Measurements from ENCODE around the gene ZNF280A. TPM values are rescaled to one million over a fixed set of nuclear protein-coding genes. Genes with fewer than 3 reads are reported as not detected.
A peak's percentile ranks its signal among the peaks of the same experiment; 100 is the strongest.

ZNF280A gene
- total and polyA plus RNA-seq, 9 of the 15 experiments (the other 6 are each of a cell fraction or from before 2014, with no cell fraction given): 19.0 to 40.8 (median 28.6) TPM

DNA sequence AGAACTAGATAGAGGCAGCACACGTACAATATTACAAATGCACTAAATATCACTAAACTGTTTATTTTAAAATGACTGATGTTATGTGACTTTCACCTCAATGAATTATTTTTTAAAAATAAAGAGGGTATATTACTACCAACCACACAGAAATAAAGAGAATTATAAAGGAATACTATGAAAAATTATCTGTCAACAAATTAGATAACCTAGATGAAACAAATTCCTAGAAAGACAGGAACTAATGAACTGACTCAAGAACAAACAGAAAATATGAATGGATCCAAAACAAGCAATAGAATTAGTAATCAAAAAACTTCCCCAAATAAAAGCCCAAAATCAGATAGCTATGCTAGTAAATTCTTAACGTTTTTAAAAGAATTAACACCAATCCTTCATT is 21.8 kb downstream of the ZNF280A start:
- no peak overlapping the region for H3K4me3 ChIP-seq
- H3K36me3 ChIP-seq (ENCODE audit: control insufficient read depth, insufficient read depth, low read length): peaks cover 61% of the 10 kb centered on the region
- H3K79me2 ChIP-seq (ENCODE audit: control insufficient read depth, insufficient read depth, low read length): peaks cover 26% of the 10 kb centered on the region
- 53% methylated on average over 2 of the region's 2 CpGs for WGBS (ENCODE audit: insufficient coverage, low coverage, missing lambda C conversion rate)
- in situ Hi-C loops (cut with MboI): no loop called here
- DNase-seq (ENCODE audit: extremely low read depth in 1 of 4, low spot score in 3 of 4) (no peak), ATAC-seq (no peak), FAIRE-seq (no peak)
- no peaks in the 10 kb centered on the region for H3K4me1 ChIP-seq (replicated peaks in 1 of 2; ENCODE audit: control insufficient read depth in 2 of 2, insufficient read depth in 2 of 2, low read length in 2 of 2)
- POLR2A ChIA-PET: interaction anchor here (0.6 to 4.3 kb wide), 11 partner anchors 9 to 93 kb away, joined by 3 to 35 read pairs (median 5); partner anchors contain the start of genes ZNF280A and ZNF280B
- CTCF ChIA-PET (ENCODE audit: low intra/inter-chr PET ratio): no interaction called here
- intact Hi-C loops (cut with micrococcal nuclease): no loop called here
- no peak overlapping the region for H3K4me2 ChIP-seq (ENCODE audit: insufficient read depth, low read length)
- no peak overlapping the region for H3K27ac ChIP-seq (ENCODE audit: extremely low read depth, low read depth, low read length)
- BruUV-seq (replicated peaks): no TSS peak
- H3K9me3 ChIP-seq (replicated peaks; ENCODE audit: control insufficient read depth, insufficient read depth, low read depth, low read length): no peaks in the 10 kb centered on the region
- no peak overlapping the region for H3K9ac ChIP-seq (ENCODE audit: insufficient read depth in 1 of 2, low read depth in 2 of 2, low read length in 2 of 2)
- H2AFZ ChIP-seq (ENCODE audit: low read depth, low read length): no peak overlapping the region
- H3K9me1 ChIP-seq (ENCODE audit: control insufficient read depth, insufficient read depth, low read length): no peaks in the 10 kb centered on the region
- no peaks in the 10 kb centered on the region for H4K20me1 ChIP-seq (replicated peaks; ENCODE audit: control insufficient read depth, insufficient read depth, low read length)
- no peaks in the 10 kb centered on the region for H3K27me3 ChIP-seq (ENCODE audit: control insufficient read depth in 2 of 2, insufficient read depth in 2 of 2, low read length in 2 of 2)
- TF ChIP-seq MCM3 (IDR thresholded peaks at IDR 0.05) (no peak), POLR2H (tag; IDR thresholded peaks at IDR 0.05; ENCODE audit: low read depth) (peak; percentile 61; the same call in 1 of the 2 replicates)
- TF ChIP-seq, protein P1, sequence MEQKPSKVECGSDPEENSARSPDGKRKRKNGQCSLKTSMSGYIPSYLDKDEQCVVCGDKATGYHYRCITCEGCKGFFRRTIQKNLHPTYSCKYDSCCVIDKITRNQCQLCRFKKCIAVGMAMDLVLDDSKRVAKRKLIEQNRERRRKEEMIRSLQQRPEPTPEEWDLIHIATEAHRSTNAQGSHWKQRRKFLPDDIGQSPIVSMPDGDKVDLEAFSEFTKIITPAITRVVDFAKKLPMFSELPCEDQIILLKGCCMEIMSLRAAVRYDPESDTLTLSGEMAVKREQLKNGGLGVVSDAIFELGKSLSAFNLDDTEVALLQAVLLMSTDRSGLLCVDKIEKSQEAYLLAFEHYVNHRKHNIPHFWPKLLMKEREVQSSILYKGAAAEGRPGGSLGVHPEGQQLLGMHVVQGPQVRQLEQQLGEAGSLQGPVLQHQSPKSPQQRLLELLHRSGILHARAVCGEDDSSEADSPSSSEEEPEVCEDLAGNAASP (IDR thresholded peaks at IDR 0.05): no peak
- TF ChIP-seq, protein P2, sequence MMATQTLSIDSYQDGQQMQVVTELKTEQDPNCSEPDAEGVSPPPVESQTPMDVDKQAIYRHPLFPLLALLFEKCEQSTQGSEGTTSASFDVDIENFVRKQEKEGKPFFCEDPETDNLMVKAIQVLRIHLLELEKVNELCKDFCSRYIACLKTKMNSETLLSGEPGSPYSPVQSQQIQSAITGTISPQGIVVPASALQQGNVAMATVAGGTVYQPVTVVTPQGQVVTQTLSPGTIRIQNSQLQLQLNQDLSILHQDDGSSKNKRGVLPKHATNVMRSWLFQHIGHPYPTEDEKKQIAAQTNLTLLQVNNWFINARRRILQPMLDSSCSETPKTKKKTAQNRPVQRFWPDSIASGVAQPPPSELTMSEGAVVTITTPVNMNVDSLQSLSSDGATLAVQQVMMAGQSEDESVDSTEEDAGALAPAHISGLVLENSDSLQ (IDR thresholded peaks at IDR 0.05): no peak
- TF ChIP-seq, protein P3, sequence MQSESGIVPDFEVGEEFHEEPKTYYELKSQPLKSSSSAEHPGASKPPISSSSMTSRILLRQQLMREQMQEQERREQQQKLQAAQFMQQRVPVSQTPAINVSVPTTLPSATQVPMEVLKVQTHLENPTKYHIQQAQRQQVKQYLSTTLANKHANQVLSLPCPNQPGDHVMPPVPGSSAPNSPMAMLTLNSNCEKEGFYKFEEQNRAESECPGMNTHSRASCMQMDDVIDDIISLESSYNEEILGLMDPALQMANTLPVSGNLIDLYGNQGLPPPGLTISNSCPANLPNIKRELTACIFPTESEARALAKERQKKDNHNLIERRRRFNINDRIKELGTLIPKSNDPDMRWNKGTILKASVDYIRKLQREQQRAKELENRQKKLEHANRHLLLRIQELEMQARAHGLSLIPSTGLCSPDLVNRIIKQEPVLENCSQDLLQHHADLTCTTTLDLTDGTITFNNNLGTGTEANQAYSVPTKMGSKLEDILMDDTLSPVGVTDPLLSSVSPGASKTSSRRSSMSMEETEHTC (IDR thresholded peaks at IDR 0.05): no peak
- TF ChIP-seq, protein P4, sequence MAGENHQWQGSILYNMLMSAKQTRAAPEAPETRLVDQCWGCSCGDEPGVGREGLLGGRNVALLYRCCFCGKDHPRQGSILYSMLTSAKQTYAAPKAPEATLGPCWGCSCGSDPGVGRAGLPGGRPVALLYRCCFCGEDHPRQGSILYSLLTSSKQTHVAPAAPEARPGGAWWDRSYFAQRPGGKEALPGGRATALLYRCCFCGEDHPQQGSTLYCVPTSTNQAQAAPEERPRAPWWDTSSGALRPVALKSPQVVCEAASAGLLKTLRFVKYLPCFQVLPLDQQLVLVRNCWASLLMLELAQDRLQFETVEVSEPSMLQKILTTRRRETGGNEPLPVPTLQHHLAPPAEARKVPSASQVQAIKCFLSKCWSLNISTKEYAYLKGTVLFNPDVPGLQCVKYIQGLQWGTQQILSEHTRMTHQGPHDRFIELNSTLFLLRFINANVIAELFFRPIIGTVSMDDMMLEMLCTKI (IDR thresholded peaks at IDR 0.05; ENCODE audit: partially characterized antibody): no peak

Measured in K562 (cell line).